GM20000 (cell line): ENCODE data around the gene RUSC1.
"Not testable (repeated sequence)": the region's sequence is repeated elsewhere in the genome, so short reads cannot be mapped to it uniquely, and the experiment has no call there.

Experiments used
- DNase-seq: peaks from one replicate; pipeline ENCODE4 v3.0.0; 2012; ENCODE audit warnings: low spot score
- CTCF ChIP-seq: IDR thresholded peaks from 2 replicates; pipeline ENCODE4 v1.5.1; 2012; ENCODE audit warnings: mild to moderate bottlenecking, control low read depth; ENCODE audit errors: extremely low read depth, missing control alignments

The RUSC1 gene

GRCh38 chr1:155325603-155325893 lies 4.9 kb downstream of the RUSC1 start:
- no peak for TF ChIP-seq CTCF
- DNase-seq: no peak

- no peak for DNase-seq
- TF ChIP-seq CTCF: no peak
Observed at GRCh38 chr1:155326020-155326526, 5.4 kb downstream of the RUSC1 start.

GRCh38 chr1:155326631-155327037 lies 5.9 kb downstream of the RUSC1 start:
- no peak for DNase-seq
- no peak for TF ChIP-seq CTCF

- no peak for DNase-seq
Observed at GRCh38 chr1:155327981-155328380, 7.3 kb downstream of the RUSC1 start.

GRCh38 chr1:155328856-155329255 lies 8.2 kb downstream of the RUSC1 start:
- not testable (repeated sequence) for DNase-seq

More at GRCh38 chr1:155327981-155328380, 7.3 kb downstream of the RUSC1 start:
- no peak for TF ChIP-seq CTCF

GRCh38 chr1:155329980-155330598 lies 9.4 kb downstream of the RUSC1 start:
- no peak for TF ChIP-seq CTCF
- DNase-seq: no peak

- no peak for TF ChIP-seq CTCF
Observed at GRCh38 chr1:155334962-155335361, 14.3 kb downstream of the RUSC1 start.

GRCh38 chr1:155339515-155340097 lies 18.9 kb downstream of the RUSC1 start:
- DNase-seq: no peak
- no peak for TF ChIP-seq CTCF

More at GRCh38 chr1:155334962-155335361, 14.3 kb downstream of the RUSC1 start:
- DNase-seq: no peak
